Left cardiac atrium (tissue), 4 donors: ENCODE data around the gene SH3BP1. TPM values are rescaled to one million over a fixed set of nuclear protein-coding genes. Genes with fewer than 3 reads are reported as not detected.
A peak's percentile ranks its signal among the peaks of the same experiment; 100 is the strongest.
"Not testable (repeated sequence)": the region's sequence is repeated elsewhere in the genome, so short reads cannot be mapped to it uniquely, and the experiment has no call there.

Experiments
- ATAC-seq, 2 donors: fragments of 200-7000 bp; cut with Tn5 transposase; one replicate each; pipeline ENCODE4 v1.9.1; 2020; ENCODE audit warnings: mild to moderate bottlenecking in 2 of 2, moderate library complexity in 2 of 2
- DNase-seq: peaks from one replicate; pipeline ENCODE4 v3.0.0-alpha.2; 2020
- intact Hi-C, 2 donors: fragments of 100-400 bp; cut with DNase I; formaldehyde crosslinking; loops; one replicate each; pipeline versions ENCODE4 v1.14.1 to v1.15.1; 2022 to 2023
- long read RNA-seq: library from polyadenylated mRNA; unstranded; transcript quantifications from one replicate; pipeline ENCODE4 v2.0.0, GENCODE V29; 2021
- total RNA-seq, 2 donors: library from RNA; stranded (reverse); fragmentation: NEBNext Ultra II Directional; extraction: Animal tissue kit (Norgen Biotek cat#: 25700); gene quantifications; one replicate each; pipeline ENCODE4 v1.2.1, GENCODE V29; 2021
- donor health status: DM: no; HTN: yes; CAD: no.
- donor health status: DM: no; HTN: yes; CAD: no; lungs with severe emphysema.
- donor health status: DM: yes; HTN: yes; CAD: no.
- donor health status: Dilated cardiomyopathy.

SH3BP1 gene, protein sequence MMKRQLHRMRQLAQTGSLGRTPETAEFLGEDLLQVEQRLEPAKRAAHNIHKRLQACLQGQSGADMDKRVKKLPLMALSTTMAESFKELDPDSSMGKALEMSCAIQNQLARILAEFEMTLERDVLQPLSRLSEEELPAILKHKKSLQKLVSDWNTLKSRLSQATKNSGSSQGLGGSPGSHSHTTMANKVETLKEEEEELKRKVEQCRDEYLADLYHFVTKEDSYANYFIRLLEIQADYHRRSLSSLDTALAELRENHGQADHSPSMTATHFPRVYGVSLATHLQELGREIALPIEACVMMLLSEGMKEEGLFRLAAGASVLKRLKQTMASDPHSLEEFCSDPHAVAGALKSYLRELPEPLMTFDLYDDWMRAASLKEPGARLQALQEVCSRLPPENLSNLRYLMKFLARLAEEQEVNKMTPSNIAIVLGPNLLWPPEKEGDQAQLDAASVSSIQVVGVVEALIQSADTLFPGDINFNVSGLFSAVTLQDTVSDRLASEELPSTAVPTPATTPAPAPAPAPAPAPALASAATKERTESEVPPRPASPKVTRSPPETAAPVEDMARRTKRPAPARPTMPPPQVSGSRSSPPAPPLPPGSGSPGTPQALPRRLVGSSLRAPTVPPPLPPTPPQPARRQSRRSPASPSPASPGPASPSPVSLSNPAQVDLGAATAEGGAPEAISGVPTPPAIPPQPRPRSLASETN
- 1 to 10 TPM; 4.9 to 5.1 TPM for total RNA-seq
- long read RNA-seq = 0 reads

GRCh38 chr22:37639070-37639760 is at the start of gene SH3BP1:
TSS of gene SH3BP1 (plus strand) at chr22:37639669. CDS start at chr22:37639788, 119 bp downstream.
- ATAC-seq (peak; percentile 48 to 54), DNase-seq (peak; percentile 58)
- intact Hi-C loops = no loop called here

GRCh38 chr22:37591081-37591480 is 48.4 kb upstream of the SH3BP1 start:
- intact Hi-C loops = loop anchor here in 1 of 2 donors (5.0 kb wide), 1 partner anchor 54 kb away; no protein-coding TSS in a partner anchor
- not testable (repeated sequence) for ATAC-seq, DNase-seq

- intact Hi-C loops = loop anchor here (1.0 to 5.0 kb wide), 2 partner anchors 53 to 55 kb away; no protein-coding TSS in a partner anchor
- DNase-seq (no peak), ATAC-seq (no peak)
Measured at GRCh38 chr22:37591823-37592404, 47.6 kb upstream of the SH3BP1 start.

DNA sequence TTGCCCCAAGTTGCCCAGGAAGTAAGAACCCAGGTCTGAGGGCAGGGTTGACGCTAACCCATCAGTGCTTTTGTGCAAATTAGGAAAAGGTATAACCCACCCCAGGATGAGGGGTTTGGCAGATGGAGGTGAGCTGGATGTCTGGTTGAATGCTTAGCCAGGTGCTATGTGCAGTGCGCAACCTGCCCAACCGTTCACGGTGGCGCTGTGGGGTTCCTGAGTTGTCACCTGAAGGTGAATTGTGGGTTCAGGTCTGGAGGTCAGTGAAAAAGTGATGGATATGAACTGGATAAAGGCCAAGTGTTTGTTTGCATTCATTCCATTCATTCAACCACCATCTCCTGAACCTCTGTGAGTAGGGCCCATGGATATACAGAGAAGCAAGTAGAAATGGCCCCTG is 45.2 kb upstream of the SH3BP1 start:
- intact Hi-C loops = loop anchor here (2.0 to 5.0 kb wide), 2 partner anchors 49 to 57 kb away; no protein-coding TSS in a partner anchor
- DNase-seq (no peak), ATAC-seq (no peak)

DNA sequence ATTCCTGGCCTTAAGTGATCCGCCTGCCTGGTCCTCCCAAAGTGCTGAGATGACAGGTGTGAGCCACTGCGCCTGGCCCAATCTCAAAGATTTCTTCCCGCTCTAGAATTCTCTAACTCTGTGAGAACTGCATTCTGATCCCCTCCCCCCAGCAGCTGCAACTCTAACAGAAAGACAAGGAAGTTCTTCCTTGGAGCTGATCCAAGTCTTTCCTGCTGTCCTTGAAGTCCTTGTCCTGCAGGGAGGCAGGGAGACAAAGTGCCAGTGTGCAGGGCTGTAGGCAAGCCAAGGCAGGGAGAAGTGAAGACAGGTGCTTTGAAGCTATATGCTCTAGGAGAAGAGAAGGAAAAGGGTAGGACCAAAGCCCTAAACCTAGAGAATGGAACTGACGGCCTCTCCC is 40.3 kb upstream of the SH3BP1 start:
- intact Hi-C loops = no loop called here
- ATAC-seq (no peak), DNase-seq (no peak)

DNA sequence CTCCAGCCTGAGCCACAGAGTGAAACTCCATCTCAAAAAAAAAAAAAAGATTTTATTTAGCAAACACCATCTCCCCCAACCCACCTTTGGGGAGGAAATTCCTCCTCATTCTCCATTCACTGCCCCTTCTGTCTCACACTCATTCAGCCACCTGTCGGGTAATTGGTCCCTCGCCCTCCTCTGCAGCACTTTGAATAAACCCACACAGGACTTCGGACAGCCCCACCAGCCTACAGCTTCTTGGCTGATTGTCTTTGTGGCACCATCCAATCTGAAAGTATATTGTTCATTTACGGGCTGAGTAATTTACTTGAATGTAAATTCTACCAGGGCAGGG is 38.3 kb upstream of the SH3BP1 start:
- intact Hi-C loops = no loop called here

DNA sequence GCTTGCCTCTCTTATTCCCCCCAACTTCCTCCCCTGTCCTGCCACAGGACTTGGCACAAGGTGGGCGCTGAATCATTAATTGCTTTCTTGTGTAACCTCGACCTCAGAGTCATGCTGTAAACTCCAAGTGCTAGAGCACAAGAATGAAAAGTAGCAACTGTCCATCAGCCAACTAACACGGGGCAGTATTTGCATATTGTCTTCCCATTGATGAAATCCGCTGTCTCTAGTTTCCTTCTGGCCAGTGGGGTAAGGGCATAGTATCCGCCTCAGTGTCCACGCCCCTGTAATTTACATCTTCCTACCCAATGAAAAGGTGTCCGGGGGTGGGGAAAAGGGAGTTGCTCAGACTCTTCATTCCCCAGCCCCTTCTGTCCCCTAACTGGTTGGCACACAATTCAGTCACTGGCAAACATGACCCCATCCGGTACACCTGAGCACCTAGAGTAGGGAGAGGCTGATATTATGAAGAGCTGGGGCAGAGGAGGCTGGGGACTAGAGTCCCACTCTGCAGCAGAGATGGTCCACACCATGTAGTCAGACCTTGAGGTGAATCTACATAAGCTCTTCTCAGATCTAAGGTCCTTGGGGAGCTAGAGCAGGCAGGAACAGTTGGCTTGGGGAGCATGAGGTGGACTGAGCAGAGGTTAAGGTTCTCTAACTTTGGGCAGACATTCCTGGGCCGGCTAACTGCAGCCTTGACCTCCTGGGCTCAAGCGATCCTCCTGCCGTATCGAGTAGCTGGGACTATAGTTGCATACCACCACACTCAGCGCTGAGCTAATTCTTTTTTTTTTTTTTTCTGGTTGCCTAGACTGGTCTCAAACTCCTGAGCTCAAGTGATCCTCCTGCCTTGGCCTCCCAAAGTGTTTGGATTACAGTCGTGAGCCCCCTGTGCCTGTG is 37.7 kb upstream of the SH3BP1 start:
- DNase-seq (no peak), ATAC-seq (peak in 1 of 2 donors; percentile 78)
- intact Hi-C loops = no loop called here

More for the DNA sequence above, 38.3 kb upstream of the SH3BP1 start:
- ATAC-seq (no peak), DNase-seq (no peak)

DNA sequence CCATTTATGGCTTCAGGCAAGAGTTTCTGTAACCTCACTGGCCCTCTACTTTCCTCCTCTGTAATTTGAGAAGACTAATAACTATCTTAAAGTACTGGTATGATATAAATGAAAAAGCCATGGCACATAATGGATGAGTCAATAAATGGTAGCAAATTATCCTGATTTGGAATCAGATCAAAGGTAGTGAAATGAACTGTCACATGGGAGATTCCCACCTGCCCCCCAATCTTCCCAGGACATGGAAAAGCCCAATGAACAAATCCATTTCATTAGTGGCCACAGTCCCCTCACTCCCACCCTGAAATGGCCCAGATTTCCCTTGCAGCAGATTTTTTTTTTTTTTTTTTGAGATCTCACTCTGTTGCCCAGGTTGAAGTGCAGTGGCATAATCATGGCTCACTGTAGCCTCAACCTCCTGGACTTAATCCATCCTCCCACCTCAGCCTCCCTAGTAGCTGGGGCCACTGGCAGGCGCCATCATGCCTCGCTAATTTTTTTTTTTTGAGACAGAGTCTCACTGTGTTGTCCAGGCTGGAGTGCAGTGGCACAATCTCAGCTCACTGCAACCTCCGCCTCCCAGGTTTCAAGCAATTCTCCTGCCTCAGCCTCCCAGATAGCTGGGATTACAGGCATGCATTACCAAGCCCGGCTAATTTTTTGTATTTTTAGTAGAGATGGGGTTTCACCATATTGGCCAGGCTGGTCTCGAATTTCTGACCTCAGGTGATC is 36.8 kb upstream of the SH3BP1 start:
- DNase-seq, ATAC-seq, intact Hi-C loops: not testable (repeated sequence)

- intact Hi-C loops = no loop called here
Measured at GRCh38 chr22:37604074-37604473, 35.4 kb upstream of the SH3BP1 start.

DNA sequence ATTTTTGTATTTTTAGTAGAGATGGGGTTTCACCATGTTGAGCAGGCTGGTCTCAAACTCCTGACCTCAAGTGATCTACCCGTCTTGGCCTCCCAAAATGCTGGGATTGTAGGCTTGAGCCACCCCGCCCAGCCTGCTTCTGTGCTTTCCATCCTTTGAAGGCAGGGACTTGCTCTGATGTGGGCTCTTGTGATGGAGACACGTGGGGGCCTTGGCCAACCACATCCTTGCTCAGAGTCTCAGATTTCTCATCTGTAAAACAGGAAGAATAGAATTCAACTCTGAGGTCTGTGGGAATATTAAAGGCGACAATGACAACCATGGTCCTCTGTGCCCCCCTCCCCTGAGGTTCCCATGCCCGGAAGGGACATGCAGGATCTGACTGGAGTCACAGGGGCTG is 34.6 kb upstream of the SH3BP1 start:
- no peak for ATAC-seq
- intact Hi-C loops = no loop called here

More at GRCh38 chr22:37604074-37604473, 35.4 kb upstream of the SH3BP1 start:
- no peak for ATAC-seq
- DNase-seq = no peak

GRCh38 chr22:37607010-37607934 is 32.2 kb upstream of the SH3BP1 start:
- ATAC-seq (peak in 1 of 2 donors; percentile 26), DNase-seq (peak; percentile 78)
- intact Hi-C loops = no loop called here

More for the DNA sequence above, 34.6 kb upstream of the SH3BP1 start:
- DNase-seq = no peak

- no peak for DNase-seq
- intact Hi-C loops = no loop called here
- peak in 1 of 2 donors; percentile 0 for ATAC-seq
Measured at GRCh38 chr22:37607935-37608476, 31.5 kb upstream of the SH3BP1 start.

GRCh38 chr22:37608477-37609239 is 30.8 kb upstream of the SH3BP1 start, which contains the start of gene GGA1:
TSS of gene GGA1 (plus strand) at chr22:37608834. CDS start at chr22:37608861, 27 bp downstream.
- peak; percentile 89 to 91 for ATAC-seq
- intact Hi-C loops = no loop called here
- peak; percentile 97 for DNase-seq

- intact Hi-C loops = no loop called here
- DNase-seq (no peak), ATAC-seq (no peak)
Measured at GRCh38 chr22:37609240-37610152, 30.0 kb upstream of the SH3BP1 start.
